Smooth muscle cell (in vitro differentiated cells): ENCODE results near the gene DDX5. TPM values are rescaled to one million over a fixed set of nuclear protein-coding genes. Genes with fewer than 3 reads are reported as not detected.
A peak's percentile ranks its signal among the peaks of the same experiment; 100 is the strongest.

ENCODE experiments used
- DNase-seq: peaks from one replicate; lab custom pipeline; 2025; ENCODE audit not compliant: unreplicated experiment; lab: John Stamatoyannopoulos, UW
- H2AFZ ChIP-seq: fragments of 200-600 bp; sonication (generic); 2 replicates; pipeline ENCODE4 v1.6.0; 2016; ENCODE audit warnings: antibody characterized with exemption, low read depth, mild to moderate bottlenecking
- H3F3A ChIP-seq: fragments of 200-600 bp; sonication (generic); 2 replicates; pipeline ENCODE4 v1.6.0; 2017; ENCODE audit warnings: antibody characterized with exemption, low read depth
- H3K27ac ChIP-seq: fragments of 200-600 bp; sonication (generic); 2 replicates; pipeline ENCODE4 v1.5.1; 2016; ENCODE audit warnings: low read depth, mild to moderate bottlenecking
- H3K27me3 ChIP-seq: fragments of 200-600 bp; sonication (generic); 2 replicates; pipeline ENCODE4 v1.6.1; 2016; ENCODE audit warnings: low read depth, mild to moderate bottlenecking
- H3K36me3 ChIP-seq: fragments of 200-600 bp; sonication (generic); 2 replicates; pipeline ENCODE4 v1.5.1; 2016; ENCODE audit warnings: low read depth
- H3K4me1 ChIP-seq: fragments of 200-600 bp; sonication (generic); 2 replicates; pipeline ENCODE4 v1.5.1; 2016; ENCODE audit warnings: low read depth
- H3K4me2 ChIP-seq: fragments of 200-600 bp; sonication (generic); 2 replicates; pipeline ENCODE4 v1.6.0; 2016; ENCODE audit warnings: mild to moderate bottlenecking
- H3K4me3 ChIP-seq: fragments of 200-600 bp; sonication (generic); 2 replicates; pipeline ENCODE4 v1.5.1; 2016; ENCODE audit warnings: mild to moderate bottlenecking
- H3K79me2 ChIP-seq: fragments of 200-600 bp; sonication (generic); 2 replicates; pipeline ENCODE4 v1.6.0; 2016; ENCODE audit warnings: low read depth, mild to moderate bottlenecking
- H3K9ac ChIP-seq: fragments of 200-600 bp; sonication (generic); 2 replicates; pipeline ENCODE4 v1.6.0; 2016; ENCODE audit warnings: low read depth
- H3K9me3 ChIP-seq: fragments of 200-600 bp; sonication (generic); replicated peaks from 2 replicates; pipeline ENCODE4 v1.5.1; 2016; ENCODE audit warnings: low read depth
- H4K20me1 ChIP-seq: fragments of 200-600 bp; sonication (generic); 2 replicates; pipeline ENCODE4 v1.6.0; 2016; ENCODE audit warnings: low read depth
- WGBS: methylation state at CpG from one replicate; pipeline ENCODE4 v1.1.7; 2016; ENCODE audit warnings: low lambda C conversion rate; 5-methylcytosine and 5-hydroxymethylcytosine counted together
- polyA plus RNA-seq: library from polyadenylated mRNA; unstranded; fragments of >200 nt; fragmentation: Nextera tagmentation; extraction: Ambion mirVana; gene quantifications from 2 replicates; pipeline ENCODE4 v1.2.1, GENCODE V29; 2016
- total RNA-seq: library from RNA; depleted of rRNA; stranded (reverse); fragments of >200 nt; gene quantifications from 2 replicates; pipeline ENCODE4 v1.2.3, GENCODE V29; 2014
- TF ChIP-seq, protein P1 (sequence below): fragments of 200-600 bp; sonication (generic); IDR thresholded peaks from 2 replicates; pipeline ENCODE4 v1.5.1; 2017; ENCODE audit warnings: borderline replicate concordance, mild to moderate bottlenecking, antibody characterized with exemption; ENCODE audit not compliant: insufficient read depth, poor library complexity, severe bottlenecking

The DDX5 gene
- total and polyA plus RNA-seq, 2 experiments from 2014 or later = 446 to 679 TPM

GRCh38 chr17:64507413-64507782 is 1.3 kb upstream of the DDX5 start:
- Histone ChIP-seq H3K36me3 (peaks cover 18% of the 10 kb centered on the region), H3K9me3 (no peaks in the 10 kb centered on the region), H2AFZ (no peak overlapping the region), H4K20me1 (peaks cover 89% of the 10 kb centered on the region), H3K9ac (peak overlapping the region; percentile 100), H3K4me1 (peaks cover 27% of the 10 kb centered on the region), H3F3A (peaks cover 22% of the 10 kb centered on the region), H3K27ac (peak overlapping the region; percentile 99), H3K4me3 (peak overlapping the region; percentile 91), H3K4me2 (peak overlapping the region; percentile 86), H3K27me3 (no peaks in the 10 kb centered on the region), H3K79me2 (peaks cover 75% of the 10 kb centered on the region)
- TF ChIP-seq, protein P1, sequence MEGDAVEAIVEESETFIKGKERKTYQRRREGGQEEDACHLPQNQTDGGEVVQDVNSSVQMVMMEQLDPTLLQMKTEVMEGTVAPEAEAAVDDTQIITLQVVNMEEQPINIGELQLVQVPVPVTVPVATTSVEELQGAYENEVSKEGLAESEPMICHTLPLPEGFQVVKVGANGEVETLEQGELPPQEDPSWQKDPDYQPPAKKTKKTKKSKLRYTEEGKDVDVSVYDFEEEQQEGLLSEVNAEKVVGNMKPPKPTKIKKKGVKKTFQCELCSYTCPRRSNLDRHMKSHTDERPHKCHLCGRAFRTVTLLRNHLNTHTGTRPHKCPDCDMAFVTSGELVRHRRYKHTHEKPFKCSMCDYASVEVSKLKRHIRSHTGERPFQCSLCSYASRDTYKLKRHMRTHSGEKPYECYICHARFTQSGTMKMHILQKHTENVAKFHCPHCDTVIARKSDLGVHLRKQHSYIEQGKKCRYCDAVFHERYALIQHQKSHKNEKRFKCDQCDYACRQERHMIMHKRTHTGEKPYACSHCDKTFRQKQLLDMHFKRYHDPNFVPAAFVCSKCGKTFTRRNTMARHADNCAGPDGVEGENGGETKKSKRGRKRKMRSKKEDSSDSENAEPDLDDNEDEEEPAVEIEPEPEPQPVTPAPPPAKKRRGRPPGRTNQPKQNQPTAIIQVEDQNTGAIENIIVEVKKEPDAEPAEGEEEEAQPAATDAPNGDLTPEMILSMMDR = peak; percentile 18
- no peak for DNase-seq
- WGBS = under 1% methylated on average over 13 of the region's 13 CpGs

GRCh38 chr17:64506576-64507412 is 705 bp upstream of the DDX5 start, which contains the start of gene CEP95:
Gene CEP95 (plus strand): TSS chr17:64506977. CDS start chr17:64507098, 121 bp downstream.
- Histone ChIP-seq H3K4me3 (peak within 1 kb of the TSS; percentile 91), H3K36me3 (peaks cover 24% of the 10 kb centered on the region), H3K9ac (peak within 1 kb of the TSS; percentile 100), H3K27ac (peak within 1 kb of the TSS; percentile 99), H2AFZ (peak within 1 kb of the TSS; percentile 17), H4K20me1 (peaks cover 89% of the 10 kb centered on the region), H3K4me2 (peak within 1 kb of the TSS; percentile 86), H3K79me2 (peaks cover 81% of the 10 kb centered on the region), H3K9me3 (no peaks in the 10 kb centered on the region), H3K27me3 (no peaks in the 10 kb centered on the region), H3K4me1 (peaks cover 28% of the 10 kb centered on the region), H3F3A (peaks cover 28% of the 10 kb centered on the region)
- 1% methylated on average over 77 of the region's 77 CpGs for WGBS
- TF ChIP-seq, protein P1 = no peak
- peak; percentile 98 for DNase-seq

GRCh38 chr17:64505340-64506200 is 519 bp downstream of the DDX5 start:
- Histone ChIP-seq H3K9ac (peak overlapping the region; percentile 100), H3K27me3 (no peaks in the 10 kb centered on the region), H3K36me3 (peaks cover 35% of the 10 kb centered on the region), H3K79me2 (peaks cover 84% of the 10 kb centered on the region), H4K20me1 (peaks cover 89% of the 10 kb centered on the region), H3K27ac (peak overlapping the region; percentile 99), H3K4me1 (peaks cover 28% of the 10 kb centered on the region), H3K4me2 (peak overlapping the region; percentile 86), H3F3A (peaks cover 40% of the 10 kb centered on the region), H2AFZ (no peak overlapping the region), H3K4me3 (peak overlapping the region; percentile 91), H3K9me3 (no peaks in the 10 kb centered on the region)
- under 1% methylated on average over 75 of the region's 76 CpGs for WGBS
- DNase-seq = peak; percentile 36
- TF ChIP-seq, protein P1 = no peak
